Activated naive CD8-positive, alpha-beta T cell treated with anti-CD3 and anti-CD28 coated beads, Interleukin-2, amount 50 U/mL, for 16 hours (primary cell): ENCODE results near the gene MYH9.
"Not testable (repeated sequence)": the region's sequence is repeated elsewhere in the genome, so short reads cannot be mapped to it uniquely, and the experiment has no call there.

Experiments used
- DNase-seq: peaks from one replicate; pipeline ENCODE4 v3.0.0-alpha.2; 2020; ENCODE audit warnings: low read depth, low spot score

MYH9 gene

DNA sequence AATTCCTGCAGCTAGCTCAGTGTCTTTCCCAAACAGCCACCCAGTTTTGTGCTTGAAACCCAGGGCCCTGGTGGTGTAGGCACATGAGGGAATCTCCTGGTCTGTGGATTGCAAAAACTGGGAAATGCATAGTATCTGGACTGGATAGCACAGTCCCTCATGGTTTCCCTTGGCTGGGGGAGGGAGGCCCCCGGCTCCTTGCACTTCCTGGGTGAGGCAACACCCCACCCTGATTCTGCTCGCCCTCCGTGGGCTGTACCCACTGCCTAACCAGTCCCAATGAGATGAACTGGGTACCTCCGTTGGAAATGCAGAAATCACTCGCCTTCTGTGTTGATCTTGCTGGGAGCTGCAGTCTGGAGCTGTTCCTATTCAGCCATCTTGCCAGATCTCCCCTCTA is 115.8 kb downstream of the MYH9 start:
- not testable (repeated sequence) for DNase-seq

DNA sequence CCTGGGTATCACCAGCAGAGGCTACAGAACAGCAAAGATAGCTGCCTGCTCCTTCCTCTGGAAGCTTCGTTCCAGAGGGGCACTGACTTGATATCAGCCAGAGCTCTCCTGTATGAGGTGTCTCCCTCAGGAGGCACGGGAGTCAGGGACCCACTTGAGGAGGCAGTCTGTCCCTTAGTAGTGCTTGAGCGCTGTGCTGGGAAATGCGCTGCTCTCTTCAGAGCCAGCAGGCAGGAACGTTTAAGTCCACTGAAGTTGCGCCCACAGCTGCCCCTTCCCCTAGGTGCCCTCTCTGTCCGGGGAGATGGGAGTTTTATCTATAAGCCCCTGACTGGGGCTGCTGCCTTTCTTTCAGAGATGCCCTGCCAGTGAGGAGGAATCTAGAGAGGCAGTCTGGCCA is 116.5 kb downstream of the MYH9 start:
- DNase-seq, result not testable (repeated sequence)

DNA sequence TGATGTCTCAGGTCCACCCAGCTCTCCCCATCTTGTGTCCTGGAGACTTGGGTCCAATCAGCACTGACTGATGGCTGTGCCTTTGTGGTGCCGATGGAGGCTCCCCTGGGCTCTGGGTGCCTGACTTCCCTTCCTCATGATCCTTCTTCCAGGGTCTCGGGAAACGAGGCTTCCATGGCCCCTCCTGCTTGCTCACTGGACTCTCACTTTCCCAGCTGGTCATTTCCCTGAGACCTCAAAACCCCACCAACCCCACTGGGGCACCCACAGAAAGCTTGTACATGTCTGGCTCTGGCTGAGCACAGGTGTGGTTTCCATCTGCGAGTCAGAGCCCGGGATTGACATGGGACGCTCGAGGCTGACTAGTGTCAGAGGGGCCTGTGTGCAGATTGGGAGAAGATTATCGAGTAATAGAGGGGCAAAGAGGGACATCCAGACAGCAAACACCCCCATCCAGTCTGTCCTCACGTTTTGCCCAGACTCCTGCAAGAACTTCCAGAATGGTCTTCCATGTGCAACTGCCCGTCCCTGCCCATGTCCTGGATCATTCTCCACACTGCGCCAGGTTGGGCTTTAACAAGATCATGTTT is 119.8 kb downstream of the MYH9 start:
- no peak for DNase-seq

DNA sequence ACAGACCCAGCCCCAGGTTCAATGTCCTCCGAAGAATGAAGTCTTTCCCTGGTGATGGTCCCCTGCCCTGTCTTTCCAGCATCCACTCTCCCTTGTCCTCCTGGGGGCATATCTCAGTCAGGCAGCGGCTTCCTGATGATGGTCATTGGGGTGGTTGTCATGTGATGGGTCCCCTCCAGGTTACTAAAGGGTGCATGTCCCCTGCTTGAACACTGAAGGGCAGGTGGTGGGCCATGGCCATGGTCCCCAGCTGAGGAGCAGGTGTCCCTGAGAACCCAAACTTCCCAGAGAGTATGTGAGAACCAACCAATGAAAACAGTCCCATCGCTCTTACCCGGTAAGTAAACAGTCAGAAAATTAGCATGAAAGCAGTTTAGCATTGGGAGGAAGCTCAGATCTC is 120.7 kb downstream of the MYH9 start:
- DNase-seq, result no peak

DNA sequence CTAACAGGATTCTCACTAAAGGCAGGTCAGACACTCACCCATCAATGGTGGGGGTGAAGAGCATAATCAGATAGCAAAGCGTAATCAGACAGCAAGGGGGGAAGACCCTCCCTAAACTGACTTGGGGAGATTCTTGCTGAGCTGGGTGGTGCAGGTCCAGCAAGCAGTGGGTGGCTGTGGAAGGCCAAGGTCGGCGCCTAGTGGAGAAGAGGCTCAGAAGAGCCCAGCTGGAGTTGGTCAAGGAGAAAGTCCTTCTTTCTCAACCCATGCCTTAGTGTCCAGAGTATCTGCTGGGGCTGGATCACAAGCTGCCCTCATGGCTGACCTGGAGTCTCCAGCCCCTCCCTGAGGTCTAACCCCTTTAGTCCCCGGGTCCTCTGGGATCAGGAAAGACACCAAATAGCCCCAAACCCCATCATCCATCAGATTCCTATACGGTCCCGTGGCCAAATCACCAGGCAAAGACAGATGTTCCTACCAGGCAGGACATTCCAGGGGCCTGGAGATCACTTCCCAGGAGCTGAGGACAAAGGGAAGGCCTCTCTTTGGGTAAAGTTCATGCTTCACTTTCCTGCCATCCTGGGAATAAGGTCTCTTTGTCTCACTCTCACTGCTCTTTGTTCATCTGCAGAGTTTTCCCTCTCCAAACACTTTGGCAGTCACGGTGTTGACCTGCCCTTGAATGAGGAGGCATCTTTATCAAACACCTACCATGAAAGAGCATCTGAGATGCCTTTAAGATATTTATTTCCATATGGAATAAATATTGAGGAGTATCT is 123.7 kb downstream of the MYH9 start:
- not testable (repeated sequence) for DNase-seq

DNA sequence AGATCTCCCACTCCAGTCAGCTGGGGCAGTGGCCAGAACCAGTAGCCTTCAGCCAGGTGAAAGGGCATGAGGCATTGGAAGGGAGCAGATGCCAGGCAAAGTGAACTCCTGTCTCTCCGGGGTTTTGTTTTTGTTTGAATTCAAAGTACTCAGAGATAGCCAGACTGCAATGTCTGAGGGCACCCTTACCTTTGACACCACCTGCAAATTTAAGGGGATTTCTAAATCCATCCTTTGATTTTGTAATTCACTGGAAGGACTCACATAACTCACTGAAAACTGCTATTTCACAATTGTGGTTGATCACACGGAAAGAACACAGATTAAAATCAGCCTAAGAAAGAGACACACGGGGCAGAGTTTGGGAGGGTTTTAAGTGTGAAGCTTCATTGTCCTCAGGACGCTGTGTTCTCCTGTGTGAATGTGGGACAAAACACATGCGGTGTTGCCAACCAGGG is 124.5 kb downstream of the MYH9 start:
- not testable (repeated sequence) for DNase-seq

DNA sequence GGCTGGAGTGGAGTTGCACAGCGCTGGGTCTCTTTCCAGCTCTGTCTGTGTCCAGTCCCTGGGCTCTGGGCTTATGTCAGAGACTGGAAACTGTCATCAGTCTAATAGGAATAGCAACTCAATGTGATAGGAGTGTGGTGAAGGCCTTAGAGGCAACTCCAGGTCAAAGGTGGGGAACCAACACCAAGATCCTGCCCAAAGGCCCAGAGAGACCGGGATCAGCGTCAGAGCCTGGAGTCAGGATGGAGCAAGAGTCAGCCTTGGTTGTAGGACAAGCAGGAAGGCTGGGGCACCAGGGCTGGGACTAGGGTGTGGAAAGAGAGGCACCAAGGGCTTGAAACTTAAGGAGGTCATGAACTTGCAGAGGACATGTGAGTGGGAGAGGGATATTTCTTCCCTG is 125.5 kb downstream of the MYH9 start:
- DNase-seq, result not testable (repeated sequence)

DNA sequence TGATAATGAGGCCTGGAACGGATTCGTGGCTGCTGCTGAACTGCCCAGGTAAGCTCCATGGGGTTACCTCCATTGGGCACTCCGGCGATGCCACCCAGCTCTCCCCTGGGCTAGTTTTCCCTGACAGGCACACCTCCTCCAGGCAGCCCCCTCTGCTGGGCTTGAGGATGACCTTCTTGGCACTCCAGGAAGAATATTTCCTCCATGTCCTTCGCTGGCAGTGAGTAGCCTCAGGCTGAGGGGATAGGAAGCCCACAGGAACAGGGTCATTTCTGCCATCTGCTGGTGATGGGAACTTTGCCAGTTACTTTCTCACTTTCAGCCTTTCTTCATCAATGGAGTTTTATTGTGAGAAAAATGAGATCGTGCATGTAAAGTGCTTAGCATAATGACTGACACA is 126.1 kb downstream of the MYH9 start:
- not testable (repeated sequence) for DNase-seq

DNA sequence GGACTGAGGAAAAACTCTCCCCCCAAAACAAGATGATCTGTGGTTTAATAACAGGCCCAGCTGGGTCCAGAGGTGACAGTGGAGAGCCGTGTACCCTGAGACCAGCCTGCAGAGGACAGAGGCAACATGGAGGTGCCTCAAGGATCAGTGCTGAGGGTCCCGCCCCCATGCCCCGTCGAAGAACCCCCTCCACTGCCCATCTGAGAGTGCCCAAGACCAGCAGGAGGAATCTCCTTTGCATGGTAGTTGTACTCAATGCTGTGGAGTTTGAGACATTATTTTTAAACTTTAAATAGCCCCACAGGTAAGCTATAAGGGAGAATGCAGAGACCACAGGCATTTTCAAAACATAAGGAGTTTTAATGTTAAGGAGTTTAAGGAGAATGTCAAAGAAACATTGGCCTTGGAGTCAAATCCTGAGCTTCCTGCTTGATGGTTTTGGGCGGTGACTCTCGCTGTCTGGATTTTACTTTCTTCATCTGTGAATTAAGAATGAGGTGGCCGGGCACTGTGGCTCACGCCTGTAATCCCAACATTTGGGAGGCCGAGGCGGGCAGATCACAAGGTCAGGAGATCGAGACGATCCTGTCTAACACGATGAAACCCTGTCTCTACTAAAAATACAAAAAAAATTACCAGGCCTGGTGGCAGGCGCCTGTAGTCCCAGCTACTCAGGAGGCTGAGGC is 128.0 kb downstream of the MYH9 start:
- no peak for DNase-seq

DNA sequence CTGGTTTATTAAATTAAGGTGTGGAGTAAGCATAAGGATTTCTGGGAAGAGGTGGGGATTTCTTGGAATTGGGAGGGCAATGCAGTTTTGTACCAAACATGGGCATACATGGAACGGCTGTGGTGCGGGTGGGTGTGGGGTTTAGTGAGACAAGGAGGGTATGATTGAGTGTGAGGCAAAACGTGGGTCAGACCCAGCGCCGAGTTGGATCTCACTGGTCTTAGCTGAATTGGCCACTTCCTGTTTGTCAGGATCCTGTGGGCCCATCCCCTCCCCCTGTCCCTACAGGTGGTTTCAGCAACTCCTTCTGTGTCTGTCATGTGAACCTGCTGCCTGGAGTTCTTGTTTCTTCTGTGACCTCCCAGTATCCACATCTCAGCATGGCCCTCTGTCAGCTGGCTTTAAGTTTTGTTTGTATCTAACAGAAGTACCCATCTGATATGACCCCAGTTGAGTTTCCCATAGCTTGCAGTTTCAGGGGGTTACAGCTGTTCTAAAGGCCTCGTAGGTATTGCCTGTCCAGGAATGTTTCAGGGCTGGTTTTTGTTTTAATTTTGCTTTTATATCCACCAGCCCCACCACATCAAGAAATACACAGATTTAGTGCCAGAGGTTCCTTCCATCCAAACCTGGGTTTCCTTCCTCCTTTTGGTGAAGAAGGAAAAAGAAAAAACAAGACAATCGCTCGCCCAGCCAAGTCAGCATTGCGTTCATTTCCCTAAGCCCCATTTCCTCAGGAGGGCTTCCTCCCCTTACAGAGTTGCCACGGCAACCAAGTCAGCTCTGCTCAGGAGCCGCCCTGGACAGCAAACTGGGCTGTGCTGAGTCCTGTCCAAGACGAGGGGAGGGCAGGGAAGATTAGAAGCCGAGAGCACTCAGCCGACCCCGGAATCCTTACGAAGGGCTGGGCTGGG is 128.8 kb downstream of the MYH9 start:
- DNase-seq, result no peak

DNA sequence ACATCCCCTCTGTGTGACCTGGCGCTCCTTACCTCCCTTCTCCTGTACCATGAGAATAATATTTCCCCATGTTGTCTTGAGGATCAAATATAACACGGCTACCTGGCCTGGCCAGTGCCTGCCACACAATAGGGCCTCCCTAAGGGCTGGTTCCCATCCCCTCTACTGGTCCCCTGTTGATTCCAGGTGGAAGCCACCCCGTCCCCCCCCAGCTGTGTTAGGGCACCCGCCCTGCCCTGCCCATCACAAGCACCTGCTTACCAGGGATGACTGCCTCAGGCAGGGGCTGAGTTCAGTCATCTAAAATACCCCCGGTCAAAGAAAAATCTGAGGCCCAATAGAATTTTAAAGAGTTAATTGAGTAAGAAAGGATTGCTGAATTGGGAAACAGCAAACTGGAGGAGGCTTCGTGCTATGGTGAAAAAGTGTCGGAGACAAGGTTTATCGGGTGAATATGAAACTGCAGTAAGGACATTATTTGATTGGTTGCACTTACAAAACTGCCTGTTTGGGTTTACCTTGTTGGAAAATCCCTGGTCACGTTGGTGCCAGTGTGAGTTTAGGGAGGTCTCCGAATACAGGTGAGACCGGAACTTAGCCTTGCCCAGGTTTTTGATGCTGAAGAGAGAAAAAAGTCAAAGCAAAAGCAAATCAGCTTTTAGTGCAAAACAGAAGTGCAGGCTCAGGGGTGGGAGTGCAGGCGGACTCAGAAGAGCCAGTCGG is 129.7 kb downstream of the MYH9 start:
- no peak for DNase-seq

DNA sequence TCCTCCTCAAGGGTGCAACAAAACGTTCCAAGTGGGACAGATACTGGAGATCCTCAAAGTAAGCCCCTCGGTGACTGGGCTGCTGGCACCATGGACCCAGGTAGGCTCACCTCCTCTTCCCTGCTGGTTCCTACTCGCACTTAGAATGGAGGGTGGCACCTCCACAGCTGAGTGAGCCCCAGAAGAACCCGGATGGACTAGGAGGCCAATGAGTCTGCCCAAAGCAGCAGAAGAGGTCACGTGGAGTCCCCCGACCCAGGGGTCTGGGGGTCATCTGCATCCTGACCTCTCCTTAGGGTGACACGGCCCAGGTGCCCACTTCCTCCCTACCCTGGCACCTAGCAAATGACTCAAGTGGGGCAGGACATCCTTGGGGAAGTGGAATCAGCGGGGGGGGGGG is 130.5 kb downstream of the MYH9 start:
- DNase-seq, result no peak

DNA sequence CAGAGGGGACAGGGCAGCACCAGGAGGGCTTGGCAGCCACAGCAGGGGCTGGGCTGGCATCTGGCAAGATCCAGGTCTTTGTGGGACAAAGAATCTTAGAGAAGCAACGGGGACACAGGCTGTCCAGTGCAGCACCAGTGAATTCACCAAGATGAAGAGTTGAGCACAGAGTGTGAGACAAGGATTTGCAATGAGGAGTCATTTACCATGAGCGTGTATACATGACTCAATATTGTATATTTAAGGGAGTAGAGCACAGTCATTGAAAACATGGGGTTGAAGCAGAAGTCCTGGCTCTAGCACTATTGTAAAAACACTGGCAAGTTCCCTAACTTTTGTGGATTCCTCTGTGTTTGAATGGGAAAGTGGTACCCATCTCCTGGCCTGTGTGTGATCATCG is 131.3 kb downstream of the MYH9 start:
- no peak for DNase-seq

DNA sequence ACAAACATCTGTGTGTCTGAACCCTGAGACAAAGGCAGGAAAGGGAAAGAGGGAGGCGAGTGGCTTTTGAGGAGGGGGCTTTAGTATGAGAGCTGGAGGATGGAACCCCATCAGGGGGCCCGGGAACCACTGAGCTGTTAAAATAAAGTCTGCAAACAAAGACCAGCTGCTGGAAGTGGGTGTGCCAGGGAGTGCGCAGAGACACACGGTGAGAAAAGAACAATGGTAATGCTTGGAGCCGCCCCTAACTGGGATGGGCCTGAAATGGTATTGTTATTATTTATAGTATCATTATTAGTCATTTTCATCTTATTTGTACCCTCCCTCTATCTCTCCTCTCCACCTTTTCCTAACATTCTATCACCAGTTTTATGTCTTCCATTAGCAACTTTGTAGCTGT is 132.2 kb downstream of the MYH9 start:
- DNase-seq, result not testable (repeated sequence)

DNA sequence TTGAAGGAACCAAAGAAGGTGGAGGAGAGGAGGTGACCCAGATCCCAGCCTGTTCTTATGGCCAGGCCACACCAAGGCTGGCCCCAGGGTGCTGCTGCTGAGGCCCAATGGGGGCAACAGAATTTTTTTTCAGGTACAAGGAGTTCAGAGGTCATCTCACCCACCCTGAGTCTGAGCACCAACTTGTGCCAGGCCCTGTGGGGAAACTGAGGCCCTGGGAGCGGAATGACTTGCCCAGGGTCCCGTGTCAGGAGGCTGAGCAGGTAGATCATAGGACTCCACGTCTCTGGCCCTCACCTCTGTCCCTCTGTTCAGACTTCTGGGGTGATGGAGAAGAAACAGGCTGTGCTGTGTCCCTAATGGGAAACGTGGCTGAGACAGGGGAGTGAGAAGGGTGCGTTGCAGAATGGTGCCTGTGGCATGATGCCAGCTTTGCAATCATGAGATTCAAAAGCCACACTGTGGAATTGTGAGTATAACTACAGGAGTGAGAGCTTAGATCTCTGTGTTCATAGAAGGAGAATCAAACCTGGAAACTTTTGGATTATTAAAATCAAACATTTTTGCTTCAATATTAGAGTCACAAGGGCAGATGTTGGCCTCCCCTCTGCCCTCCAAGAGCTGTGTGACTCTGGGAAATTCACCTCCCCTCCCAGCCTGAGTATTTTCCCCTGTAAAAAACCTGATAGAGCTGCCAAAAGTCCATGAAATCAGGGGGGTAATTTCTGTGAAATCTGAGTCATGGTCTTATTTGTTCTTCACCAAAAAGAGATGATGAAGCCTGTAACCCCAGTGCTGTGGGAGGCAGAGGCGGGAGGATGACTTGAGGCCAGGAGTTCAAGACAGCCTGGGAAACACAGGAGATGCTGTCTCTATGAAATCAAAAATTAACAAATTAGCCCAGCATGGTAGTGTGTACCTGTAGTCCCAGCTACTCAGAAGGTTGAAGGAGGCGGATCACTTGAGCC is 134.0 kb downstream of the MYH9 start:
- no peak for DNase-seq

DNA sequence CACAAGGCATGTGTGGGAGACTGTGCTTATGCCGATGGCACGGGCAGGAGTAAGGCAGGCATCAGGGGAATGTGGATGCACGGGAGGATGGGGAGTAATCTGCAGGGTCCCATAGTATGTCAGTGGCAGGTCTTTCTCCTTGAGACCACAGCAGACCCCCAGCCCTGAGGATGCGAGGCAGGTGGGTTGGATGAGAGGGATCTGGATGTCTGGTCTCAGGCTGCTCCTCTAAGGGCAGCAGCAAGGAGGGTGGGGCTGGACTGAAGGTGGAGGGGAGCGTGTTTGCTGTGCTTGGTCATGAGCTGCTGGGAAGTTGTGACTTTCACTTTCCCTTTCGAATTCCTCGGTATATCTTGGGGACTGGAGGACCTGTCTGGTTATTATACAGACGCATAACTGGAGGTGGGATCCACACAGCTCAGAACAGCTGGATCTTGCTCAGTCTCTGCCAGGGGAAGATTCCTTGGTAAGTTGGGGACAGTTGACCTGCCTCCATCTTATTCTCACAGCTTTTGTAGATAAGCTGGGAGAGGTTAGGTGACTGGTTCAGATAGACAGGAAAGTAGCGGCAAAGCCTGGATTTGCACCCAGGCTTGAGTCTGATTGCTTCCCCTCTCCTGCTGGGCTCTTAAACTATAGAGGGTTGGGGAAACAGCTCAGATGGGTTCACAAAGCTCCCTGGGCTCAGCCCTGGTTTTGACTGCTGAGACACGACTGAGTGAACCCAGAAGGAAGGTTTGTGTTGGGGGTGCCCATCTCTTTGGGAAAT is 134.8 kb downstream of the MYH9 start, which contains the start of gene APOL1:
TSS of gene APOL1 (plus strand) at position 380 of the 769 bp plus-strand sequence. CDS start 1,823 bp downstream, outside the sequence.
- DNase-seq, result peak; percentile 37

DNA sequence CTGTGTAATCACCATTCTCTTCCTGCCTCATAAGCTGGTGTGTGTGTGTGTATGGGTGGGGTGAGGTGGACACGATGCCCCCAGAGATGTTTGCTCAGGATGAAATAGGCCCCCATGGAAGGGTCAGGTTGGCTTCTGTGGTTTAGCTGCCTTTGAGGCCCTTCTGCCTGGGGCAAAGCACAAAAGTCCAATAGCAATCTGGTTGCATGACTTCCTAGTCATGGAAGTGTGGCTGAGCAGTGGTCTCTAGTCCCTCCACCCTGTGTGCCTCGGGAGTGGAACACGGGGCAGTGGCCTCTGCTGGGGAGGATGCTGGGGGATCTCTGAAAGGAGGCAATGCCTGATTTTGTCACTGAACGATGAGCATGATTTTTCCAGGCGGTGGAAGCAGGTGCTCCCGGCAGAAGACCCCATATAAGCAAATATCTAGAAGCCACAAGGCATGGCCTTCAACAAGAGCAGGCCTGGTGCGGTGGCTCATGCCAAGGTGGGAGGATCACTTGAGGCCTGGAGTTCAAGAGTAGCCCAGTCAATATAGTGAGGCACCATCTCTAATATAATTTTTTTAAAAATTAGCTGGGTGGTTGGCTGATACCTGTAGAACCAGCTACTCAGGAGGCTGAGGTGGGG is 135.7 kb downstream of the MYH9 start:
- DNase-seq, result not testable (repeated sequence)

DNA sequence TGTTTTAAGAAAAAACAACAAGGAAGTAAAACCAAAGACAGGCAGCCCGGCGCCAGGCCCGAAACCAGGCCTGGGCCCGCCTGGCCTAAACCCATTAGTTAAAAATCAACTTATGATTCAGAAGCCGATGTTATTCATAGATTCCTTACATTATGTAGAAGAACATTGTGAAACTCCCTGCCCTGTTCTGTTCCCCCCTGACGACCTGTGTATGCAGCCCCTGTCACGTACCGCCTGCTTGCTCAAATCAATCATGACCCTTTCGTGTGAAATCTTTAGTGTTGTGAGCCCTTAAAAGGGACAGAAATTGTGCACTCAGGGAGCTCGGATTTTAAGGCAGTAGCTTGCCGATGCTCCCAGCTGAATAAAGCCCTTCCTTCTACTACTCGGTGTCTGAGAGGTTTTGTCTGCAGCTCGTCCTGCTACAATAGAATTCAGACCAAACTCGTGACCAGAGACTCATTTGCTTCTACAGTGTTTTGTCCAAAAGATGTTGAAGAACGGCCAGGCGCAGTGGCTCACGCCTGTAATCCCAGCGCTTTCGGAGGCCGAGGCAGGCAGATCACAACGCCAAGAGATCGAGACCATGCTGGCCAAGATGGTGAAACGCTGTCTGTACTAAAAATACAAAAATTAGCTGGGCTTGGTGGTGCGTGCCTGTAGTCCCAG is 137.3 kb downstream of the MYH9 start:
- DNase-seq, result not testable (repeated sequence)
